ENCODE data around the gene ZNF85. TPM values are rescaled to one million over a fixed set of nuclear protein-coding genes. Genes with fewer than 3 reads are reported as not detected.
"Not testable (repeated sequence)": the region's sequence is repeated elsewhere in the genome, so short reads cannot be mapped to it uniquely, and the experiment has no call there.

ZNF85 gene
- total RNA-seq, 1 donor from 2014 or later, result 3.3 TPM

- DNase-seq (no peak), ATAC-seq (no peak)
- no peaks in the 10 kb centered on the region for H3K27me3 ChIP-seq
- H3K9me3 ChIP-seq, result no peaks in the 10 kb centered on the region
- no peak overlapping the region for H3K4me3 ChIP-seq
- H3K4me1 ChIP-seq, result no peaks in the 10 kb centered on the region
- no peaks in the 10 kb centered on the region for H3K36me3 ChIP-seq
- TF ChIP-seq CTCF (IDR thresholded peaks at IDR 0.05), result no peak
- intact Hi-C loops (cut with DNase I), result no loop called here
- no peak overlapping the region for H3K27ac ChIP-seq
These were observed 5.3 kb downstream of the ZNF85 start for GRCh38 chr19:20928371-20928770.

GRCh38 chr19:20936322-20936947 is 13.4 kb downstream of the ZNF85 start:
- DNase-seq; H3K36me3 ChIP-seq; H3K4me1 ChIP-seq; H3K4me3 ChIP-seq; H3K27ac ChIP-seq; ATAC-seq; intact Hi-C loops (cut with DNase I); H3K9me3 ChIP-seq; H3K27me3 ChIP-seq: not testable (repeated sequence)

DNA sequence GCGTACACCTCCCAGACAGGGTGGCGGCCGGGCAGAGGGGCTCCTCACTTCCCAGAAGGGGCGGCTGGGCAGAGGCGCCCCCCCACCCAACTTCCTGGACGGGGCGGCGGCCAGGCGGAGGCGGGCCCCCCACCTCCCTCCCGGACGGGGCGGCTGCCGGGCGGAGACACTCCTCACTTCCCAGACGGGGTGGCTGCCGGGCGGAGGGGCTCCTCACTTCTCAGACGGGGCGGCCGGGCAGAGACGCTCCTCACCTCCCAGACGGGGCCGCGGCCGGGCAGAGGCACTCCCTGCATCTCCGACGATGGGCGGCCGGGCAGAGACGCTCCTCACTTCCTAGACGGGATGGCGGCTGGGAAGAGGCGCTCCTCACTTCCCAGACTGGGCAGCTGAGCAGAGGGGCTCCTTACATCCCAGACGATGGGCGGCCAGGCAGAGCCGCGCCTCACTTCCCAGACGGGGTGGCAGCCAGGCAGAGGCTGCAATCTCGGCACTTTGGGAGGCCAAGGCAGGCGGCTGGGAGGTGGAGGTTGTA is 29.6 kb downstream of the ZNF85 start:
- H3K4me1 ChIP-seq; ATAC-seq; H3K4me3 ChIP-seq; H3K36me3 ChIP-seq; H3K27me3 ChIP-seq; H3K27ac ChIP-seq; DNase-seq; intact Hi-C loops (cut with DNase I): not testable (repeated sequence)
- peaks cover 31% of the 10 kb centered on the region for H3K9me3 ChIP-seq

- H3K27ac ChIP-seq, result no peak overlapping the region
- intact Hi-C loops (cut with DNase I), result no loop called here
- no peaks in the 10 kb centered on the region for H3K36me3 ChIP-seq
- no peak overlapping the region for H3K4me3 ChIP-seq
- ATAC-seq (no peak), DNase-seq (no peak)
- TF ChIP-seq CTCF (IDR thresholded peaks at IDR 0.05), result no peak
- no peaks in the 10 kb centered on the region for H3K4me1 ChIP-seq
- H3K9me3 ChIP-seq, result no peaks in the 10 kb centered on the region
- H3K27me3 ChIP-seq, result no peaks in the 10 kb centered on the region
These were observed 41.7 kb downstream of the ZNF85 start for GRCh38 chr19:20964798-20965197.

DNA sequence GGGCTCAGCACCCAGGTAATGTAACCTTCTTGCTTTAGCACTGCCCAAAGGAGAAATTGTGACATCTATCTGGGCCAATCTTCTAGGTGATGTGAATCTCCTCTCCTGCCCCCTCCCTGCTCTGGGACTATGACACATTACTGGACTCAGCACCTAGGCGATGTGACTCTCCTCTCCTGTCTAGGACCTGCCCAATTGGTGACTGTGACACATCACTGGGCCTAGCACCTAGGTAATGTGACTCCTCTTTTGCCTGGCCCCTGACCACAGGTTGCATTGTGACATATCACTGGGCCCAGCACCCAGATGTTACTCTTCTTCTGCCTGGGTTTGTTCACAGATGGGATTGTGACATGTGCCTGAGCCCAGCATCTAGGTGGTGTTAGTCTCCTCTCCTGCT is 45.0 kb downstream of the ZNF85 start:
- no peak for DNase-seq
- ATAC-seq, result no peak
- Histone ChIP-seq H3K36me3 (no peaks in the 10 kb centered on the region), H3K27me3 (no peaks in the 10 kb centered on the region), H3K27ac (no peak overlapping the region), H3K4me1 (no peaks in the 10 kb centered on the region), H3K4me3 (no peak overlapping the region), H3K9me3 (no peaks in the 10 kb centered on the region)
- TF ChIP-seq CTCF (IDR thresholded peaks at IDR 0.05), result no peak
- intact Hi-C loops (cut with DNase I), result no loop called here

GRCh38 chr19:20969498-20969897 is 46.4 kb downstream of the ZNF85 start:
- no peaks in the 10 kb centered on the region for H3K27me3 ChIP-seq
- H3K36me3 ChIP-seq, result no peaks in the 10 kb centered on the region
- H3K27ac ChIP-seq, result no peak overlapping the region
- intact Hi-C loops (cut with DNase I), result no loop called here
- no peak overlapping the region for H3K4me3 ChIP-seq
- H3K9me3 ChIP-seq, result no peaks in the 10 kb centered on the region
- no peaks in the 10 kb centered on the region for H3K4me1 ChIP-seq
- no peak for TF ChIP-seq CTCF (IDR thresholded peaks at IDR 0.05)
- no peak for ATAC-seq
- no peak for DNase-seq

- ATAC-seq (no peak), DNase-seq (no peak)
- H3K9me3 ChIP-seq, result no peaks in the 10 kb centered on the region
- intact Hi-C loops (cut with DNase I), result no loop called here
- H3K4me3 ChIP-seq, result no peak overlapping the region
- H3K36me3 ChIP-seq, result no peaks in the 10 kb centered on the region
- TF ChIP-seq CTCF (IDR thresholded peaks at IDR 0.05), result no peak
- H3K27ac ChIP-seq, result no peak overlapping the region
- H3K4me1 ChIP-seq, result no peaks in the 10 kb centered on the region
- no peaks in the 10 kb centered on the region for H3K27me3 ChIP-seq
These were observed 46.8 kb downstream of the ZNF85 start for GRCh38 chr19:20969898-20970297.

DNA sequence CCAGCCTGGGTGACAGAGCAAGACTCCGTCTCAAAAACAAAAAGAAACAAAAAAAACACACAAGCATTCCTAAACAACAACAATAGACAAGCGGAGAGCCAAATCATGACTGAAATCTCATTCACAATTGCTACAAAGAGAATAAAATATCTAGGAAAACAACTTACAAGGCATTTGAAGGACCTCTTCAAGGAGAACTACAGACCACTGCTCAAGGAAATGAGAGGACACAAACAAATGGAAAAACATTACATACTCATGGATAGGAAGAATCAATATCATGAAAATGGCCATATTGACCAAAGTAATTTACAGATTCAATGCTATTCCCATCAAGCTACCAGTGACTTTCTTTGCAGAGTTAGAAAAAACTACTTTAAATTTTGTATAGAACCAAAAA is 69.7 kb downstream of the ZNF85 start:
- ATAC-seq; H3K27me3 ChIP-seq; H3K27ac ChIP-seq; DNase-seq; intact Hi-C loops (cut with DNase I); H3K4me1 ChIP-seq; H3K4me3 ChIP-seq; H3K36me3 ChIP-seq; H3K9me3 ChIP-seq: not testable (repeated sequence)
